ENCODE data around the gene PPCDC.

PPCDC gene

DNA sequence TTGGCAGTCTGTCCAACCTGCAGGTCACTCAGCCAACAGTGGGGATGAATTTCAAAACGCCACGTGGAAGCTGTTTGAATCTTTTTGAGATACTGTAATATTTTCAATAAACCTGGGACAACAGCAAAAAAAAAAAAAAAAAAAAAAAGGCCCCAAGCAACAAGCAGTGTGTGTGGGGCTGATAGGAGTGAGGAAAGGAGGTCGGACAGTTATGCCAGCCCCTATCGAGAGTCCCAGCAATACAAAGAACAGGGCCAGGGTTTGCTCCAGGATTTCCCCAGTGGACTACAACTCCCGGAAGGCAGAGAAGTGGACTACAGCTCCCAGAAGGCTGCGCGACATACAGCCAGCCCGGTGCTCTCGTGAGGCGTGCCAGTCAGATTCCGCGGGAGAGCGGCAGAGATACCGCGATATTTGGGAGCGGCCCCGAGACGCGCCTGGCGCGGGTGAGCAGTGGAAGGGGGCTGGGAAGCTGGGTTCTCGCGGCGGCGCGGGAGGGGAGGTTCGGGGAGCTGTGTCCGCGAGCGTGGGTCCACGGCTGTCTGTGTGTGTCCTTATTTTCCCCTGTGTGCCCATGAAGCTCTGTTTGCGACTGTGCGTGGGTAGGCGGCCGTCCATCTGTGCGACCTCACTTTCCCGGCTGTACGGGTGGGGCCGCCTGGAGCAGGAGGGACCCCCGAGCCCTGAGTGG, at the start of gene PPCDC:
Gene PPCDC (plus strand): TSS at position 410 of the 691 bp plus-strand sequence. CDS start 4,729 bp downstream, outside the sequence.
- peak; percentile 99 for DNase-seq (ENCODE audit: low spot score)

- DNase-seq (ENCODE audit: low spot score): no peak
Observed at GRCh38 chr15:74976159-74976558, 47.2 kb upstream of the PPCDC start.

DNA sequence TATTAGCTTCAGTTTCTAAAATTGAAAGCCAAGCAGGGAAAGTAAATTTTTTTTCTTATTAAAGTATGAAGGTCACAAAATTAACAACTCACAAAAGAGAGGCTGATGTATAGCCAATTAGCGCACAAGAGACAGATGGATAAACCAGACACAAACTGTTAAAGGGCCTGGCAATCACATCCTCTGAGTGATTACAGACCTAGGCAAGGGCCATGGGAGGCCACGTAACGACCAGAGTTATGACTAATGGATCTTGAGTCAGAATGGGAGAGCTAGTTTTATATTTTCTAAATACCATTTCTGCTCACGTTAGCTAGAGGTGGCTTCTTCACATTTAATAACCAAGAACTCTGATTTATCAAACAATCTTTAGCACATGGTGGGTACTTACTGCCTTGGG, 45.8 kb upstream of the PPCDC start:
- no peak for DNase-seq (ENCODE audit: low spot score)

GRCh38 chr15:74978077-74978476, 45.3 kb upstream of the PPCDC start:
- DNase-seq (ENCODE audit: low spot score): no peak

DNA sequence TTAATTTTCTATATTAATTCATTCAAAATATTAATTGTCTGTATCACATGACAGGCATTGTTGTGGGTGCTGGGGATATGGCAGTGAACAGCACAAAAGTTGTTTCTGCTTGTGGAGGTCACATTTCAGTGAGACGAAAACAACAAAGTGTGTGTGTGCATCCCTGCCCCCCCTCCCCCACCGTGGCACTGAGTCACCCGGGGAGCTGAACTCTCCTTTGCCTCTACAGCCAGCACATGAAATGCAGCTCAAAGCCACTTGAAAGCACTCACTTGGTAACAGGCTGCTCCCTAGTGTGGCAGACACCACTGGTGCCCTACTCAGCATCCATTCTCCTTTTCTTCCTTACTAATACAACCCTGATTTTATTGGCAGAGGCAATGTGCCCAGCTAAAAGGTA, 44.9 kb upstream of the PPCDC start:
- no peak for DNase-seq (ENCODE audit: low spot score)

GRCh38 chr15:74982183-74982582, 41.2 kb upstream of the PPCDC start:
- DNase-seq (ENCODE audit: low spot score): no peak

- no peak for DNase-seq (ENCODE audit: low spot score)
Observed at GRCh38 chr15:74983725-74984231, 39.6 kb upstream of the PPCDC start.

DNA sequence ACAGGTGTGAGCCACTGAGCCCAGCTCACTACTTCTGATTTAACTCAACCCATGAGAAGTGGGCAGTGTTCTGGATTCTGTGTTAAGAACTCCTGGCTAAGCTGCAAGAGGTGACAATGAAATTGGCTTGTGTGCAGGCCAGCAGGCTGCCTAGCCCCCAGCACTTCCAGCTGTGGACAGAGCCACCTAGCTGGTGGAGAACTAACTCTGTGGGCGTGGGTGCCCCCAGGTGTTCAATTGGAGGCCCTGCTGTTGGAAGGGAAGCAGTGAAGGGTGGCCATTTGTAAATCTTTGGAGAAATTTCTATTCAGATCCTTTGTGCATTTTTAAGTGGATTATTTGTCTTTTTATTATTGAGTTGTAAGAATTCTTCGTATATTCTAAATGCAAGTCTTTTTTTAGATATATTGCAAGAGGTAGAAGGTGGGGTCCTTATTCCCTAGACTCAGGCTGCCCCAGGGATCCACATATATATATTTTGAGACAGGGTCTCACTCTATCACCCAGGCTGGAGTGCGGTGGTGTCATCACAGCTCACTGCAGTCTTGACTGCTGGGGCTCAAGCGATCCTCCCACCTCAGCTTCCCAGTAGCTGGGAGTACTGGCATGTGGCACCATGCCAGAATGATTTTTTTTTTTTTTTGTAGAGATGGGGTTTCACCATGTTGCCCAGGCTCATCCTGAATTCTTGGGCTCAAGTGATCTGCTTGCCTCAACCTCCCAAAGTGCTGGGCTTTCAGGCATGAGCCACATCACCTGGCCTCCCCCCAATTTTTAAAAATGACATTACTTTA, 35.2 kb upstream of the PPCDC start:
- no peak for DNase-seq (ENCODE audit: low spot score)

- DNase-seq (ENCODE audit: low spot score): no peak
Observed at GRCh38 chr15:74989527-74989926, 33.9 kb upstream of the PPCDC start.

- no peak for DNase-seq (ENCODE audit: low spot score)
Observed at GRCh38 chr15:74992619-74993018, 30.8 kb upstream of the PPCDC start.

GRCh38 chr15:74994236-74994635, 29.2 kb upstream of the PPCDC start:
- DNase-seq (ENCODE audit: low spot score): no peak

GRCh38 chr15:74994685-74995084, 28.7 kb upstream of the PPCDC start:
- DNase-seq (ENCODE audit: low spot score): no peak

- peak; percentile 99 for DNase-seq (ENCODE audit: low spot score)
Observed at GRCh38 chr15:74995182-74995778, 28.1 kb upstream of the PPCDC start, which contains the start of gene SCAMP5. Gene SCAMP5, plus strand, starts transcription at chr15:74995563. Its CDS starts 16,277 bp downstream, at chr15:75011840.

- DNase-seq (ENCODE audit: low spot score): no peak
Observed at GRCh38 chr15:74995779-74996765, 27.3 kb upstream of the PPCDC start.

- DNase-seq (ENCODE audit: low spot score): no peak
Observed at GRCh38 chr15:74997141-74997540, 26.2 kb upstream of the PPCDC start.

DNA sequence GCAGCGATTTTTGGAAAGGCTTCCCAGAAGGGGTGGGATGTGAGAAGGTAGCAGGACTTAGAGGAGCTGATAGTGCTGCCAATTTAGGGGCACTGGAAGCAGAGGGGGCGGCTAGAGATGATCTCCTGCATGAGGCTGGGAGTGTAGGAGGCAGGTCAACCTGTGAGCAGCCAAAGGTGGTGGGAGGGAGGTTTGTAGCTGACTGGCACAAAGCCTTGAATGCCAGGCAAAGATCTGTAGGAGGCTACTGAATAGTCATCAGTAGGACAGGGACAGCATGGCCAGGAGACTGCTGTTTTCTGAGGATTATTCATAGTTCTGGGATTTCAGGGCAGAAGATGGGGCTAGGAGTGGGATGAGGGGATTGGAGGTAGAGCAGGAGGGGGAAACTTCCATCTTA, 25.8 kb upstream of the PPCDC start:
- no peak for DNase-seq (ENCODE audit: low spot score)

- no peak for DNase-seq (ENCODE audit: low spot score)
Observed at GRCh38 chr15:75001310-75001709, 22.1 kb upstream of the PPCDC start.

GRCh38 chr15:75002398-75002797, 21.0 kb upstream of the PPCDC start:
- no peak for DNase-seq (ENCODE audit: low spot score)

- DNase-seq (ENCODE audit: low spot score): no peak
Observed at GRCh38 chr15:75007216-75007615, 16.2 kb upstream of the PPCDC start.

DNA sequence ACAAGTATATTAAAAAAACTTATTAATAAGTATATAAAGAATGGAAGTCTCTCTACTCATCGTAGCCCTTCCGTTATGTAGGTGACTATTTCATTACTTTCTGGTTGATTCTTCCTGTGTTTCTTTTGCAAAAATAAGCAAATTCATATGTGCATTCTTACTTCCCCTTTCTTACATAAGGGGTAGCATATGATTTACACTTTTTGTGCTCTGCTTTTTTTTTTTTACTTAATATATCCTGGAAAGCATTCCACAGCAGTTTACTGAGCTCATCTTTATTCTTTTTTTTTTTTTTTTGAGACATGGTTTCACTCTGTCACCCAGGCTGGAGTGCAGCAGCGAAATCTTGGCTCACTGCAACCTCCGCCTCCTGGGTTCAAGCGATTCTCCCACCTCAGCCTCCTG, 15.2 kb upstream of the PPCDC start:
- DNase-seq (ENCODE audit: low spot score): no peak

- DNase-seq (ENCODE audit: low spot score): no peak
Observed at GRCh38 chr15:75008629-75009326, 14.6 kb upstream of the PPCDC start.

Data from AG08396 (cell line).